KOPT-K1 (cell line): Measurements from ENCODE around the gene CRLF1.

Experiments used
- H3K27ac ChIP-seq: fragments of 200-600 bp; sonication (generic); 2 replicates; pipeline ENCODE4 v1.5.1; 2016; ENCODE audit warnings: antibody characterized with exemption, mild to moderate bottlenecking, low read depth, low read length; ENCODE audit not compliant: poor library complexity, severe bottlenecking
- H3K36me3 ChIP-seq: fragments of 200-600 bp; sonication (generic); 2 replicates; pipeline ENCODE4 v1.5.1; 2017; ENCODE audit warnings: antibody characterized with exemption, mild to moderate bottlenecking, low read length, moderate library complexity; ENCODE audit not compliant: insufficient read depth
- H3K9me3 ChIP-seq: fragments of 200-600 bp; sonication (generic); 2 replicates; pipeline ENCODE4 v1.5.1; 2017; ENCODE audit warnings: antibody characterized with exemption, low read length, mild to moderate bottlenecking; ENCODE audit not compliant: insufficient read depth, poor library complexity, severe bottlenecking

CRLF1 gene

DNA sequence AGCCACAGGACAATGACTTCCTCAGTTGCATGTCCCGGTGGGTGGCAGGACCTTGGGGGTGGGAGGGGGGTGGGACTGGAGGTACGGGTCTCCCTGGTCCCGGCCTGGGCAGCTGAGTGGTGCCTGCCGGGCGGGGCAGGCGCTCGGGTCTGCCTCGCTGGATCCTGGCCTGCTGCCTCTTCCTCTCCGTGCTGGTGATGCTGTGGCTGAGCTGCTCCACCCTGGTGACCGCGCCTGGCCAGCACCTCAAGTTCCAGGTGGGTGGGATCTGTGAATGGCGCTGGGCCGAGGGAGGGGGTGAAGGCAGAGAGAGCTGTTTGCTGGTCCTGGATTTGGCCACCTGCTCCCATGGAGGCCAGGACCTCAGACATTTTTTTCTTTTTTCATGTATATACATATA is 11.6 kb upstream of the CRLF1 start:
- no peaks in the 10 kb centered on the region for H3K9me3 ChIP-seq
- no peak overlapping the region for H3K27ac ChIP-seq
- H3K36me3 ChIP-seq, result no peaks in the 10 kb centered on the region

GRCh38 chr19:18617562-18617961 is 11.0 kb upstream of the CRLF1 start:
- H3K9me3 ChIP-seq, result no peaks in the 10 kb centered on the region
- H3K27ac ChIP-seq, result no peak overlapping the region
- H3K36me3 ChIP-seq, result no peaks in the 10 kb centered on the region

- no peak overlapping the region for H3K27ac ChIP-seq
- H3K9me3 ChIP-seq, result no peaks in the 10 kb centered on the region
- H3K36me3 ChIP-seq, result no peaks in the 10 kb centered on the region
These were observed 9.4 kb upstream of the CRLF1 start for GRCh38 chr19:18616023-18616422.

DNA sequence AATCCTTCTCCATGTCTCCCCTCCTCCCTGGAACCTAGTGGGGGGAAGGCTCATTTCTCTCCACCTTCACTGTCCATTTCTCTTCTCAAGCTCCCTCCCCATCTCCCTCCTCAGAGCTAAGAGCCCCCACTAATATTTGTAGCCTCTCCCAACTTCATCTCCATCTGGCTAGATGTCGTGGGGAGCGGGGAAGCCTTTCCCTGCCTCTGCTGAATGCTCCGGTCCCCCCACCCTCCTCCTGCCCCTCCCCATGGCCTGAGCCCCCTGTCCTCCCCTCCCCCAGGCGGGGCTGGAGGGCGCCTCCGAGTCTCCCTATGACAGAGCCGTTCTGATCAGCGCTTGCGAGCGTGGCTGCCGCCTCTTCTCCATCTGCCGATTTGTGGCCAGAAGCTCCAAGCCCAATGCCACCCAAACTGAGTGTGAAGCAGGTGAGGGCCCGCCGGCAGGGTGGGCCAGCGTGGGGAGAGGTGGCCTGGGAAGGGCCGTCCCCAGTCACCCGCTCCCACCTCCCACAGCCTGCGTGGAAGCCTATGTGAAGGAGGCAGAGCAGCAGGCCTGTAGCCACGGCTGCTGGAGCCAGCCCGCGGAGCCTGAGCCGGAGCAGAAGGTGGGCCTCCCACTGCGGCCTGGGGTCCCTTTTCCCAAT is 7.1 kb upstream of the CRLF1 start:
- Histone ChIP-seq H3K9me3 (no peaks in the 10 kb centered on the region), H3K27ac (no peak overlapping the region), H3K36me3 (no peaks in the 10 kb centered on the region)

- Histone ChIP-seq H3K27ac (no peak within 1 kb of the TSS), H3K36me3 (no peaks in the 10 kb centered on the region), H3K9me3 (no peaks in the 10 kb centered on the region)
These were observed 6.4 kb upstream of the CRLF1 start, which contains the start of gene TMEM59L for GRCh38 chr19:18612772-18613588. Gene TMEM59L, plus strand, starts transcription at chr19:18612870. Its CDS starts 89 bp downstream, at chr19:18612959.

- H3K27ac ChIP-seq, result no peak overlapping the region
- H3K36me3 ChIP-seq, result no peaks in the 10 kb centered on the region
- H3K9me3 ChIP-seq, result no peaks in the 10 kb centered on the region
These were observed 5.6 kb upstream of the CRLF1 start for GRCh38 chr19:18612051-18612771.

DNA sequence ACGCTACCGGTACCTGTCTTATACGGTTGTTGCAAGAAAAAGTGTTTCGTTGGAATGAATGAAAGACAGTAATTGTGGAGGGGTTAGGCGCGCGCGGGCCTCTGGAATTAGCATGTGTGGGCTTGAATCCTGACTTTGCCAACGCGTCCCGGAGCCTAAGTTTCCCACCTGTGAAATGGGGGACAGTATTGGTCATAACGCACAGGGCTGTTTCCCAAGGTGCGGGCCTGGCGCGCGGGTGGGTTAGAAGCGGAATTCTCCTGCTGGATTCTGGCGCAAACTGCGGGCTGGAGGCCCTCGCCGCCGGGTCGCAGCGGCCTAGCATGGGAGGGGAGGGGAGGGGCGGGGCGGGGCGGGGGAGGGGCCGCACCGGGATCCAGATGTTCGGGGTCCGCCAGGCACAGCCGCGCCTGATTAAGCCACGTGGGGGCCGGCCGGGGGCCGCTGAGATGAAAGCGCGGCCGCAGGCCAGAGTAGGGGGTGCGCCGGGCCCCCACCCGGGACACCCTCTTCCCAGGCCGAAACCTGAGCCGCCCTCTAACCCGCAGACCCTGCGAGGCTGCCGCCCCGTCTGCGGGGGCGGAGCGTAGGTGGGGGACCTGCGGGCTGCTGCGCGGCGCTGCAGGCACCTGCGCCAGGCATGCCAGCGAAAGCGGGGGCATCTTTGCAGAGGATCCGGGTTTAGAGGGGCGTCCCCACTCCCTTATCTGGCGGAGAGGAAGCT is 4.9 kb upstream of the CRLF1 start:
- Histone ChIP-seq H3K36me3 (no peaks in the 10 kb centered on the region), H3K9me3 (no peaks in the 10 kb centered on the region), H3K27ac (no peak overlapping the region)

DNA sequence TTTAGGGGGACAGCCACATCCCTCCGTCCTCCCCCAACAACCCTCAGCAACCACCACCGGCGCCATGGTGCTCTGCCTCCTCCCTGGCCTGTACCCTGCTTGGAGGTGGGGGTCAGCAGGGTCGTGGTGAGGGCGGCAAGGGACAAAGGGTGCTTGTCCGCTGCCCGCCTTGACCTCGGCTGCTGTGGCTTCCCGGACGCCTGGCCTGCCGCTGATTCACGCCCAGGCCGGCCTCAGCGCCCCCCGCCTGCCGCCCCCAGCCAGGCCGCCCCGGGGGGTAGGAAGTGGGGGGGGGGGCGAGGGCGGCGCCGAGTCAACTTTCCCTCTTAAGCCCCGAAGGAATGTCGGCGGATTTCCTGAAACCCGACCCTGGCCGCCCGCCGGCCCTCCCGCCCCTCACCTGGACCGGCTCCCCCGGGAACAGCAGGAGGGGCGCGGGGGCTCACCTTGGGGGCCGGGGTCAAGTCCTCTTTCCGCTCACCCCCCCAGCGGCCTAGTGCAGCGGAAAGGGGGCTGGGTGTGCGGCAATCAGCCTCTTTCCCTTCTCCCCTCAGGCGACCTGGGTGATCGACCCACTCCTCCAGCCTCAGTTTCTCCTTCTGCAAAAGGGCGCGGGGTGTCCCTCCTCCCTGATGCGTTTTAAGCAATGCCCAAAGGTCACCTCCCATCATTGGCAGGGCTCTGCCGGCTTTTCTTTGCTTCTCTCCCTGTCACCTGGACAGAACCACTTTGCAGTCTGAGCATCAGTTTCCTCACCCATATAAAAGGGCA is 4.1 kb upstream of the CRLF1 start:
- H3K9me3 ChIP-seq, result no peaks in the 10 kb centered on the region
- H3K27ac ChIP-seq, result no peak overlapping the region
- no peaks in the 10 kb centered on the region for H3K36me3 ChIP-seq

GRCh38 chr19:18610245-18610555 is 3.6 kb upstream of the CRLF1 start:
- H3K36me3 ChIP-seq, result no peaks in the 10 kb centered on the region
- H3K9me3 ChIP-seq, result no peaks in the 10 kb centered on the region
- H3K27ac ChIP-seq, result no peak overlapping the region

DNA sequence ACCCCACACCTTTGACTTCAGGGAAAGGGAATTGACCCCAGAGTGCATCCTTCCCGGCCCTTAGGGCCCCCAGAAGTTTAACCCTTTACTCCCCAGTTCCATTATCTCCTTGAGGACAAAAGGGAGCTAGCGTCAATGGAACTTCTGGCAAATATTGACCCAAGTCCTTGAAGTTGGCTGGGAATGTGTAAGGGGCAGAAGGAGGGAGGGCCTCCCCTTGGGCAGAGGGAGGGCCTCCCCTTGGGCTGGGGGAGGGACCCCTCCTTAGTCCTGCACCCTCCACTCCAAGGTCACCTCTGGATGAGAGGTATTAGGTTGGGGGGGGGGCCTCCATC is 3.1 kb upstream of the CRLF1 start:
- no peaks in the 10 kb centered on the region for H3K9me3 ChIP-seq
- no peaks in the 10 kb centered on the region for H3K36me3 ChIP-seq
- no peak overlapping the region for H3K27ac ChIP-seq

DNA sequence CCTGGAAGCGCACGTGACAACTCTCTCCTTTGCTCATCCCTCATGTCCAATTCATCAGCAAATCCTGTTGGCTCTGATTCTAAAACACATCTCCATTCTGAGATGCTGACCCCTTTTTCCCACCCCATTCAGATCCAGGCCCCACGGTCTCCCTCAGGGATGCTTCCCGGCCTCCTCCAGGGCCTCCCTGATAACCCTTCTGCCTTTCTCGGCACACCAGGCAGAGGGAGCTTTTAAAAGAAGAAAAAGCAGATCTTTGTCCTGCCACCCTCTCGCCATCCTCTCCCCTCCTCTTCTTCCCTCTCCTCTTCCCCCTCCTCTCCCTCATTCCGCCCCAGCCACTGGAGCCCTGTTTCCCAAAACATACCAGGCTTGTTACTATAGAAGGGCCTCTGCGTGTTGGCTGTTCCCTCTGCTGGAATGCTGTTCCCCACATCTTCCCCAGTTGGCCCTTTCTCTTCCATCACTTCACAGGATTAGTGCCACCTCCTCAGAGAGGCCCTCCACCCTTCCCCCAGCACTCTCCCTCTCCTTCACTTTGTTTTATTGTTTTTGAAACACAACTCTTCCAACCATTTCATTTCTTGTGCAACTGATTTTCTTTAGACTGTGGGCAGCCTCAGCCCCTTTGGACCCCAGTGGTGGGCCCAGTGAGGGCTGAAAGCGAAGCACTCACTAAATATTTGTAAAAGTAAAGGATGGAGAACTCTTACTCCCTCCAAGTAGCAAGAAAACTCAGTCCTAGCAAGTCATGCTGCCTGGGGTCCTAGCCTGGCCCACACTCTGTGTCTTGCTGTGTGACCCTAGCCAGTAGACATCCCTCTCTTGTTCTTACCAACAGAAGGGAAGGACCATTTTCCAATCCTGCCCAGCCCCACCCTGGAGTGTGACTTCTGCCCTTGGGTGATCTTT is 2.5 kb upstream of the CRLF1 start:
- Histone ChIP-seq H3K27ac (no peak overlapping the region), H3K36me3 (no peaks in the 10 kb centered on the region), H3K9me3 (no peaks in the 10 kb centered on the region)

DNA sequence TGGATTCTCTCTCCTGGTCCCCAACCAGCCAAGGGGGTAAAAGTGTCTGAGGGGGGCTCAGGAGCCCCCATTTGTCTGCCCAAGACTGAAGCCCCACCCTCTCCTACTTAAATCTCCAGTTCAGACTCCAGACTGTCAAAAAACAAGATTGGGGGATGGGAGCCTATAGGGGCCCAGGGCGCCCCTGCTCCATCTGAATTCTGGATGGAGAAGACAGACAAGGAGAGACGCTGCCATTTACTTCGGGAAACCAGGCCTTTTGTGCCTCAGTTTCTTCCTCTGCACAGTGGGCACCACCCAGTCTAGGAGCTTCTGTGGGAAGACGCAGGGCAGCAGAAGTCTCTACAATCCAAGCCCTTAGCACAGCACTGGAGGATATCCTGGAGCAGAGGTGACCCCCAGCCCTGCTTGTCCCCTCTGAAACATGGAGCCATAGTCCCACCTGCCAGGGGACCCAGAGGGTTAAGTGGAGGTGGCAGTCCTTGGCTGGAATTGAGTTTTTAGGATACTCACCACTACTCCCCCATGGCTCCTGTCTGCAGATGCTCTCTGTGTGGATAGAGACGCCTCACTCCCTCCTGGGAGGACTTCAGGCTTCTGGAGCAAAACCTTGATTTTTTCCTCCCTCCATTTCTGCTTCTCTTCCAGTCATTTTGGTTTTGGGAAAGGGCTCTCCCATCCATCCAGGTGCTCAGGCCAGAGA is 1.7 kb upstream of the CRLF1 start:
- H3K9me3 ChIP-seq, result no peaks in the 10 kb centered on the region
- no peak overlapping the region for H3K27ac ChIP-seq

More for the DNA sequence above, 1.7 kb upstream of the CRLF1 start:
- no peaks in the 10 kb centered on the region for H3K36me3 ChIP-seq
